ENCODE data around the gene MRPL51. TPM values are rescaled to one million over a fixed set of nuclear protein-coding genes. Genes with fewer than 3 reads are reported as not detected.
A peak's percentile ranks its signal among the peaks of the same experiment; 100 is the strongest.

Gene MRPL51
- total and polyA plus RNA-seq, 10 of the 15 experiments (the other 5 are each of a cell fraction or from before 2014, with no cell fraction given) = 137 to 1,202 (median 267) TPM

DNA sequence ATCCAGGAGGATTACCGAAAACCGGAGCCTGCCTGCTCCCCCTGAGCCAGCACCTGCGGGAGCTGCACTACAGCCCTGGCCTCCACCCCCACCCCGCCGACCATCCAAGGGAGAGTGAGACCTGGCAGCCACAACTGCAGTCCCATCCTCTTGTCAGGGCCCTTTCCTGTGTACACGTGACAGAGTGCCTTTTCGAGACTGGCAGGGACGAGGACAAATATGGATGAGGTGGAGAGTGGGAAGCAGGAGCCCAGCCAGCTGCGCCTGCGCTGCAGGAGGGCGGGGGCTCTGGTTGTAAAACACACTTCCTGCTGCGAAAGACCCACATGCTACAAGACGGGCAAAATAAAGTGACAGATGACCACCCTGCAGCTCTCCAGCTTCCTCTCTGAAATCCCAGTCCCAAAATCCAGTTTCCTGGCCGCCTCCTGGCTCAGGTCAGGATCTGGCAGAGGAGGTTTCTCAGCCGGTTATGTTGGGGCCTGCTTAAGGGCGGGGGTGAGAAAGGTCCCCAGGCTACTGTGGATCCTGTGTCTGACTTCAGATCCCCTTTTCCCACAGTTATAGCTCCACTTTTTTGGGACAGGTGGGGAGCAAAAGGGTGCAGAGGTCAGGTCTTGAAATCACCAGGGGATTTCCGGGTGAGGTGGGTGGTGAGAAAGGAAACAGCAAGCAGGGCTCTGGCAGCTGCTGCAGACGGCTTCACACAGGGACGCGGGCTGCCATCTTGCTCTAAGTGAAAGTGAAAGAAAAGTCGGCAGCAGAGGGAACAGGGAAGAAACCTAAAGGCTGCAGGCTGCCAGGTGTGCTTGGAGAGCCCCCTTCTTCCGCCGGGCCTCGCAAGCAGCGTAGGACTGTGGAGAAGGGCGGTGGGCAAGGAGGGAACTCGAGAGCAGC lies 41.5 kb downstream of the MRPL51 start, which contains the start of gene TAPBPL (continued):
- TF ChIP-seq ZBTB11 (CRISPR knock-in tag; IDR thresholded peaks at IDR 0.05) (no peak), CHD1 (IDR thresholded peaks at IDR 0.05; ENCODE audit: low read depth, low read length) (no peak), E2F8 (IDR thresholded peaks at IDR 0.05; ENCODE audit: low read depth, partially characterized antibody) (peak; percentile 32), EZH2 (IDR thresholded peaks at IDR 0.05; ENCODE audit: borderline replicate concordance, control insufficient read depth, low read depth, low read length) (no peak), PAX8 (IDR thresholded peaks at IDR 0.05) (no peak), GABPA (IDR thresholded peaks at IDR 0.05; ENCODE audit: low read depth) (no peak), ZNF217 (IDR thresholded peaks at IDR 0.05) (no peak), RAD51 (IDR thresholded peaks at IDR 0.05) (no peak), SPI1 (IDR thresholded peaks at IDR 0.05; ENCODE audit: borderline replicate concordance, insufficient read depth, low read depth, low read length) (peak; percentile 23; the same call in 1 of the 2 replicates), RELA (IDR thresholded peaks at IDR 0.05; ENCODE audit: borderline replicate concordance, partially characterized antibody) (peak; percentile 89), ESRRA (IDR thresholded peaks at IDR 0.05; ENCODE audit: low read length) (no peak), ZZZ3 (IDR thresholded peaks at IDR 0.05; ENCODE audit: control insufficient read depth, insufficient read length, low read depth) (no peak), NR2F1 (conservative IDR thresholded peaks at IDR 0.05) (peak; percentile 98), PML (IDR thresholded peaks at IDR 0.05; ENCODE audit: low read length) (no peak), ZNF274 (IDR thresholded peaks at IDR 0.05; ENCODE audit: insufficient read depth, insufficient read length) (no peak), IKZF1 (conservative IDR thresholded peaks at IDR 0.05) (peak; percentile 96), HDAC6 (IDR thresholded peaks at IDR 0.05; ENCODE audit: unreplicated experiment) (no peak), DPF2 (IDR thresholded peaks at IDR 0.05) (peak; percentile 76; the same call in 1 of the 2 replicates), MYC (IDR thresholded peaks at IDR 0.05; ENCODE audit: insufficient read depth, insufficient read length, insufficient replicate concordance, low read length, severe bottlenecking) (no peak), SMAD1 (IDR thresholded peaks at IDR 0.05; ENCODE audit: low read depth, partially characterized antibody) (no peak)
- TF ChIP-seq, protein P1, sequence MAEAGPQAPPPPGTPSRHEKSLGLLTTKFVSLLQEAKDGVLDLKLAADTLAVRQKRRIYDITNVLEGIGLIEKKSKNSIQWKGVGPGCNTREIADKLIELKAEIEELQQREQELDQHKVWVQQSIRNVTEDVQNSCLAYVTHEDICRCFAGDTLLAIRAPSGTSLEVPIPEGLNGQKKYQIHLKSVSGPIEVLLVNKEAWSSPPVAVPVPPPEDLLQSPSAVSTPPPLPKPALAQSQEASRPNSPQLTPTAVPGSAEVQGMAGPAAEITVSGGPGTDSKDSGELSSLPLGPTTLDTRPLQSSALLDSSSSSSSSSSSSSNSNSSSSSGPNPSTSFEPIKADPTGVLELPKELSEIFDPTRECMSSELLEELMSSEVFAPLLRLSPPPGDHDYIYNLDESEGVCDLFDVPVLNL (IDR thresholded peaks at IDR 0.05; ENCODE audit: low read depth, low read length) = no peak
- TF ChIP-seq, protein P2, sequence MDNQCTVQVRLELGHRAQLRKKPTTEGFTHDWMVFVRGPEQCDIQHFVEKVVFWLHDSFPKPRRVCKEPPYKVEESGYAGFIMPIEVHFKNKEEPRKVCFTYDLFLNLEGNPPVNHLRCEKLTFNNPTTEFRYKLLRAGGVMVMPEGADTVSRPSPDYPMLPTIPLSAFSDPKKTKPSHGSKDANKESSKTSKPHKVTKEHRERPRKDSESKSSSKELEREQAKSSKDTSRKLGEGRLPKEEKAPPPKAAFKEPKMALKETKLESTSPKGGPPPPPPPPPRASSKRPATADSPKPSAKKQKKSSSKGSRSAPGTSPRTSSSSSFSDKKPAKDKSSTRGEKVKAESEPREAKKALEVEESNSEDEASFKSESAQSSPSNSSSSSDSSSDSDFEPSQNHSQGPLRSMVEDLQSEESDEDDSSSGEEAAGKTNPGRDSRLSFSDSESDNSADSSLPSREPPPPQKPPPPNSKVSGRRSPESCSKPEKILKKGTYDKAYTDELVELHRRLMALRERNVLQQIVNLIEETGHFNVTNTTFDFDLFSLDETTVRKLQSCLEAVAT (IDR thresholded peaks at IDR 0.05) = no peak

All from GM12878 (cell line).